ENCODE results near the gene SDK2.
A peak's percentile ranks its signal among the peaks of the same experiment; 100 is the strongest.
"Not testable (repeated sequence)": the region's sequence is repeated elsewhere in the genome, so short reads cannot be mapped to it uniquely, and the experiment has no call there.

Gene SDK2

GRCh38 chr17:73309727-73310596 lies 334.3 kb downstream of the SDK2 start:
- DNase-seq: no peak
- Histone ChIP-seq H3K27me3 (replicated peaks; ENCODE audit: insufficient read depth, low read length) (0 out of 2 replicates have a peak, but pooled peaks cover 6% of the 10 kb centered on the region), H3K4me3 (ENCODE audit: low read length) (peak overlapping the region; percentile 88), H3K9ac (ENCODE audit: low read length) (peak overlapping the region; percentile 55; the same call in 1 of the 2 replicates), H3F3A (ENCODE audit: insufficient read depth, low read length) (peaks cover 5% of the 10 kb centered on the region; the same call in 1 of the 2 replicates), H4K20me1 (ENCODE audit: insufficient read depth, low read length) (no peaks in the 10 kb centered on the region), H3K9me3 (replicated peaks; ENCODE audit: insufficient read depth, low read length) (no peaks in the 10 kb centered on the region), H3K9me2 (replicated peaks; ENCODE audit: insufficient read depth, low read length) (no peaks in the 10 kb centered on the region), H3K36me3 (replicated peaks; ENCODE audit: insufficient read depth, low read length) (no peaks in the 10 kb centered on the region), H2AFZ (ENCODE audit: low read length) (peak overlapping the region; percentile 94), H3K4me1 (ENCODE audit: low read length) (peaks cover 4% of the 10 kb centered on the region; the same call in 1 of the 2 replicates), H3K79me2 (ENCODE audit: low read length) (peaks cover 9% of the 10 kb centered on the region), H3K27ac (ENCODE audit: low read length) (no peak overlapping the region), H3K4me2 (ENCODE audit: low read depth, low read length) (peak overlapping the region; percentile 85)
- TF ChIP-seq EZH2phosphoT487 (IDR thresholded peaks at IDR 0.05; ENCODE audit: low read length) (no peak), EZH2 (optimal IDR thresholded peaks at IDR 0.05; ENCODE audit: low read depth, low read length) (no peak)
- TF ChIP-seq, protein P1, sequence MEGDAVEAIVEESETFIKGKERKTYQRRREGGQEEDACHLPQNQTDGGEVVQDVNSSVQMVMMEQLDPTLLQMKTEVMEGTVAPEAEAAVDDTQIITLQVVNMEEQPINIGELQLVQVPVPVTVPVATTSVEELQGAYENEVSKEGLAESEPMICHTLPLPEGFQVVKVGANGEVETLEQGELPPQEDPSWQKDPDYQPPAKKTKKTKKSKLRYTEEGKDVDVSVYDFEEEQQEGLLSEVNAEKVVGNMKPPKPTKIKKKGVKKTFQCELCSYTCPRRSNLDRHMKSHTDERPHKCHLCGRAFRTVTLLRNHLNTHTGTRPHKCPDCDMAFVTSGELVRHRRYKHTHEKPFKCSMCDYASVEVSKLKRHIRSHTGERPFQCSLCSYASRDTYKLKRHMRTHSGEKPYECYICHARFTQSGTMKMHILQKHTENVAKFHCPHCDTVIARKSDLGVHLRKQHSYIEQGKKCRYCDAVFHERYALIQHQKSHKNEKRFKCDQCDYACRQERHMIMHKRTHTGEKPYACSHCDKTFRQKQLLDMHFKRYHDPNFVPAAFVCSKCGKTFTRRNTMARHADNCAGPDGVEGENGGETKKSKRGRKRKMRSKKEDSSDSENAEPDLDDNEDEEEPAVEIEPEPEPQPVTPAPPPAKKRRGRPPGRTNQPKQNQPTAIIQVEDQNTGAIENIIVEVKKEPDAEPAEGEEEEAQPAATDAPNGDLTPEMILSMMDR (IDR thresholded peaks at IDR 0.05; ENCODE audit: low read length): no peak

DNA sequence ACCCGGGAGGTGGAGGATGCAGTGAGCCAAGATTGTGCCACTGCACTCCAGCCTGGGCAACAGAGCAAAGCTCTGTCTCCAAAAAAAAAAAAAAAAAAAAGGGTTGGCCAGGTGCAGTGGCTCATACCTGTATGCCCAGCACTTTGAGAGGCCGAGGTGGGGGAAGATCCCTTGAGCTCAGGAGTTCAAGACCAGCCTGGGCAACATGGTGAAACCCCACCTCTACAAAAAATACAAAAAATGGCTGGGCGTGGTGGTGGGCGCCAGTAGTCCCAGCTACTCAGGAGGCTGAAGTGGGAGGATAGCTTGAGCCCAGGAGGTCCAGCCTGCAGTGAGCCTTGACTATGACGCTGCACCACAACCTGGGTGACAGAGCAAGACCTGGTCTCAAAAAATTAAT lies 335.3 kb downstream of the SDK2 start:
- not testable (repeated sequence) for H3K9me2 ChIP-seq (replicated peaks; ENCODE audit: insufficient read depth, low read length); H4K20me1 ChIP-seq (ENCODE audit: insufficient read depth, low read length); H3K9me3 ChIP-seq (replicated peaks; ENCODE audit: insufficient read depth, low read length); H3K27ac ChIP-seq (ENCODE audit: low read length); H3F3A ChIP-seq (ENCODE audit: insufficient read depth, low read length); H3K4me3 ChIP-seq (ENCODE audit: low read length); H3K4me2 ChIP-seq (ENCODE audit: low read depth, low read length); H3K27me3 ChIP-seq (replicated peaks; ENCODE audit: insufficient read depth, low read length); H3K4me1 ChIP-seq (ENCODE audit: low read length); H3K9ac ChIP-seq (ENCODE audit: low read length); H3K36me3 ChIP-seq (replicated peaks; ENCODE audit: insufficient read depth, low read length); H3K79me2 ChIP-seq (ENCODE audit: low read length); H2AFZ ChIP-seq (ENCODE audit: low read length); DNase-seq

DNA sequence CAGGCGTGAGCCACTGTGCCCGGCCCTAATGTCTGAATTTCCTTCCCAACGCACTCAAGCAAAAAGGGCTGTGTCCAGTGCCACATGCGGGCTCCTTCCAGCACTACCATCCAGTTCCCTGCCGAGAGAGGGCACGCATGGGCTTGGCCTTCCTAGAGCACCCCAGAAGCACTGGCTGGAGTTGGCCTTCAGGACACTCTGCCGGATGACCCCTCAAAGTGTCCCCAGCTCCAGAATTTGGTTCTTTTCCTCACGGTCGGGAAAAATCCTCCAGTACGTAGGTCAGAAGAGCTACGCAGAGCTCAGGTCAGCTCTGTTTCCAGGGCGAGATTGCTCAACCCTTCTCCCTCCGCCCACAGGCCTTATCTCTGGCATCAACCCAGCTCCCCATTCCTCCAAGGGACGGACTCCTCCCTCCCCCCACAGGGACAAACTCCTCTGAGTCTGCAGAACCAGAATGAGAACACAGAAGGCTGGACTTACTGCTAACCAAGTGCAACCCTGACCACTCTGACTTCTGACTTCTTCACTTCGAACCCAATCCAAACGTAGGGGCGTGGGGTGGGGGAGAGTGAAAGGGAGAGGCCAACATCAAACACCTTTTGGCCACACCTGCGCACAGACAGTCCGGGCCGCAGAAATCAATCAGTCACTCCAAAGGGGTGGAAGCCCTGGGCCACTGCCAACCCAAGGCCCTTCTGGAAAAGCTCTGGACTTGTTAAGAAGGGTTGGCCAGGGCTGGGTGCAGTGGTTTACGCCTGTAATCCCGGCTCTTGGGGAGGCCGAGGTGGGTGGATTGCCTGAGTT lies 336.0 kb downstream of the SDK2 start:
- TF ChIP-seq, protein P1 (IDR thresholded peaks at IDR 0.05; ENCODE audit: low read length): no peak
- TF ChIP-seq EZH2phosphoT487 (IDR thresholded peaks at IDR 0.05; ENCODE audit: low read length): no peak
- TF ChIP-seq EZH2 (optimal IDR thresholded peaks at IDR 0.05; ENCODE audit: low read depth, low read length): no peak
- Histone ChIP-seq H3K27ac (ENCODE audit: low read length) (no peak overlapping the region), H3K9ac (ENCODE audit: low read length) (no peak overlapping the region), H3K27me3 (replicated peaks; ENCODE audit: insufficient read depth, low read length) (no peaks in the 10 kb centered on the region), H3K4me2 (ENCODE audit: low read depth, low read length) (no peak overlapping the region), H3K4me3 (ENCODE audit: low read length) (no peak overlapping the region), H3K36me3 (replicated peaks; ENCODE audit: insufficient read depth, low read length) (no peaks in the 10 kb centered on the region), H3K79me2 (ENCODE audit: low read length) (peaks cover 9% of the 10 kb centered on the region), H4K20me1 (ENCODE audit: insufficient read depth, low read length) (no peaks in the 10 kb centered on the region), H3F3A (ENCODE audit: insufficient read depth, low read length) (peaks cover 5% of the 10 kb centered on the region; the same call in 1 of the 2 replicates), H3K9me3 (replicated peaks; ENCODE audit: insufficient read depth, low read length) (no peaks in the 10 kb centered on the region), H3K9me2 (replicated peaks; ENCODE audit: insufficient read depth, low read length) (no peaks in the 10 kb centered on the region), H2AFZ (ENCODE audit: low read length) (no peak overlapping the region), H3K4me1 (ENCODE audit: low read length) (peaks cover 4% of the 10 kb centered on the region; the same call in 1 of the 2 replicates)
- DNase-seq: no peak

All from MM.1S (cell line).